Naive thymus-derived CD4-positive, alpha-beta T cell (primary cell): ENCODE results near the gene PEX5L. TPM values are rescaled to one million over a fixed set of nuclear protein-coding genes. Genes with fewer than 3 reads are reported as not detected.

Source experiments
- ATAC-seq: fragments of 150-1000 bp; cut with Tn5 transposase; 2 replicates; pipeline ENCODE4 v1.10.0; 2021; ENCODE audit warnings: mild to moderate bottlenecking, moderate library complexity
- CTCF ChIA-PET: fragments of 350-600 bp; sonication (Branson Sonifier 250); formaldehyde crosslinking; loops from one replicate; lab custom pipeline; 2021; ENCODE audit warnings: antibody characterized with exemption; lab: Charles Lee
- POLR2A ChIA-PET: fragments of 350-600 bp; sonication (Branson Sonifier 250); formaldehyde crosslinking; loops from one replicate; lab custom pipeline; 2021; ENCODE audit warnings: antibody characterized with exemption, inconsistent platforms; lab: Charles Lee
- DNase-seq, 9 donors: peaks; one replicate each; pipeline versions ENCODE4 v3.0.0 to v3.0.0-alpha.2; 2020 to 2022; ENCODE audit warnings: mixed read lengths in 1 of 9
- H3K27ac ChIP-seq: one replicate; pipeline ENCODE4 v1.7.0; 2013; ENCODE audit warnings: mild to moderate bottlenecking, low read depth, low read length, moderate library complexity
- H3K27me3 ChIP-seq, 2 donors: one replicate each; pipeline ENCODE4 v1.7.0; 2013; ENCODE audit warnings: low read length in 2 of 2, mild to moderate bottlenecking in 2 of 2, moderate library complexity in 2 of 2; ENCODE audit not compliant: control insufficient read depth in 2 of 2, insufficient read depth in 2 of 2
- H3K36me3 ChIP-seq, 3 experiments: 1 replicate in 2 of 3; 2 replicates in 1 of 3; pipeline ENCODE4 v1.7.0; 2013; ENCODE audit warnings: low read length in 3 of 3, mild to moderate bottlenecking in 3 of 3, moderate library complexity in 1 of 3; ENCODE audit not compliant: insufficient read depth in 3 of 3, control insufficient read depth in 2 of 3
- H3K4me1 ChIP-seq, 2 donors: one replicate each; pipeline ENCODE4 v1.7.0; 2013; ENCODE audit warnings: low read length in 2 of 2, mild to moderate bottlenecking in 2 of 2, moderate library complexity in 1 of 2; ENCODE audit not compliant: control insufficient read depth in 2 of 2, insufficient read depth in 2 of 2
- H3K4me3 ChIP-seq: 2 replicates; pipeline ENCODE4 v1.7.0; 2013; ENCODE audit warnings: mild to moderate bottlenecking, low read length
- H3K9me3 ChIP-seq, 3 experiments: 1 replicate in 2 of 3; 2 replicates in 1 of 3; pipeline ENCODE4 v1.7.0; 2013; ENCODE audit warnings: low read length in 3 of 3; ENCODE audit not compliant: control insufficient read depth in 2 of 3
- H3K27ac Mint-ChIP-seq, 9 donors: one replicate each; pipeline ENCODE4 v1.8.0; 2020 to 2022; ENCODE audit warnings: mixed read lengths in 9 of 9, mild to moderate bottlenecking in 8 of 9, moderate library complexity in 5 of 9, inconsistent platforms in 2 of 9
- H3K27me3 Mint-ChIP-seq, 5 donors: one replicate each; pipeline ENCODE4 v1.8.0; 2021 to 2022; ENCODE audit warnings: mixed read lengths in 5 of 5, mild to moderate bottlenecking in 1 of 5
- H3K36me3 Mint-ChIP-seq, 5 donors: one replicate each; pipeline ENCODE4 v1.8.0; 2020 to 2022; ENCODE audit warnings: mixed read lengths in 5 of 5, mild to moderate bottlenecking in 3 of 5, inconsistent platforms in 1 of 5
- H3K4me1 Mint-ChIP-seq, 7 donors: one replicate each; pipeline ENCODE4 v1.8.0; 2020 to 2022; ENCODE audit warnings: mixed read lengths in 7 of 7, mild to moderate bottlenecking in 3 of 7, inconsistent platforms in 1 of 7
- H3K4me3 Mint-ChIP-seq, 10 donors: one replicate each; pipeline ENCODE4 v1.8.0; 2020 to 2022; ENCODE audit warnings: mild to moderate bottlenecking in 10 of 10, mixed read lengths in 10 of 10, moderate library complexity in 6 of 10, inconsistent platforms in 2 of 10
- H3K9me3 Mint-ChIP-seq, 11 donors: one replicate each; pipeline ENCODE4 v1.8.0; 2020 to 2022; ENCODE audit warnings: mixed read lengths in 11 of 11, mild to moderate bottlenecking in 4 of 11, inconsistent platforms in 1 of 11, moderate library complexity in 1 of 11
- intact Hi-C, 2 donors: fragments of 100-400 bp; cut with micrococcal nuclease; formaldehyde crosslinking; loops; one replicate each; pipeline ENCODE4 v1.15.1; 2023
- polyA plus RNA-seq, 2 donors: library from polyadenylated mRNA; unstranded; fragments of 300-500 nt; fragmentation: Illumina TruSeq; gene quantifications; one replicate each; pipeline ENCODE4 v1.2.3, GENCODE V29; 2021
- total RNA-seq, 6 experiments: library from RNA in 5 of 6; stranded (reverse) in 5 of 6; gene quantifications; 1 replicate in 5 of 6; 2 replicates in 1 of 6; pipeline ENCODE4 v1.2.3 and lab custom pipeline; 2021 to 2026

The PEX5L gene
- total and polyA plus RNA-seq, 7 experiments from 2014 or later: 0.08 to 0.46 TPM; not detected in 5

GRCh38 chr3:179868715-179869114 is 168.0 kb downstream of the PEX5L start:
- Histone ChIP-seq H3K36me3 (no peaks in the 10 kb centered on the region), H3K4me3 (no peak overlapping the region), H3K4me1 (no peaks in the 10 kb centered on the region), H3K27me3 (no peaks in the 10 kb centered on the region), H3K27ac (no peak overlapping the region), H3K9me3 (no peaks in the 10 kb centered on the region)
- Mint-ChIP-seq H3K27ac (no peak overlapping the region), H3K36me3 (no peaks in the 10 kb centered on the region), H3K9me3 (peaks cover 0 to 3% (median 0%) of the 10 kb centered on the region in 11 donors), H3K4me3 (no peak overlapping the region), H3K27me3 (peaks cover 0 to 5% (median 0%) of the 10 kb centered on the region in 5 donors), H3K4me1 (no peaks in the 10 kb centered on the region)
- no peak for ATAC-seq
- POLR2A ChIA-PET: no interaction called here
- CTCF ChIA-PET: no interaction called here
- intact Hi-C loops: no loop called here
- no peak for DNase-seq

DNA sequence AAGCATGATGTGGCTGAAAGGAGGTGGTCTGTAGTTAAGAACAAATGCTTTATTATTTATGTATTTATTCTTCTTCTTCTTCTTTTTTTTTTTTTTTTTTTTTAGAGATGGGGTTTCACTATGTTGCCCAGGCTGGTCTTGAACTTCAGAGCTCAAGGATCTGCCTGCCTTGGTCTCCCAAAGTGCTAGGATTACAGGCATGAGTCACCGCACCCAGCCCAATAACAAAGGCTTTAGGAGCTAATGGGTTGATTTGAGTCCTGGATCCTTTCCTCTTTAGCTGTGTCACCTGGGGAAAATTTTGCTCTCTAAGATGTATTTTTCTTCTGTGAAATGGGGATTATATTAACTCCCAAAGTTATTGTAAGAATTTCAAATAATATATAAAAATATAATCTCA is 168.8 kb downstream of the PEX5L start:
- Mint-ChIP-seq H3K36me3 (no peaks in the 10 kb centered on the region), H3K9me3 (peaks cover 0 to 4% (median 0%) of the 10 kb centered on the region in 11 donors), H3K4me1 (no peaks in the 10 kb centered on the region), H3K4me3 (no peak overlapping the region), H3K27me3 (peaks cover 0 to 5% (median 0%) of the 10 kb centered on the region in 5 donors), H3K27ac (no peak overlapping the region)
- ChIA-PET CTCF (interaction anchor here (0.7 kb wide), 1 partner anchor 17 kb away, joined by 3 read pairs; no protein-coding TSS in a partner anchor), POLR2A (no interaction called here)
- H3K27ac ChIP-seq: no peak overlapping the region
- H3K36me3 ChIP-seq: no peaks in the 10 kb centered on the region
- intact Hi-C loops: no loop called here
- DNase-seq (no peak), ATAC-seq (no peak)
- no peaks in the 10 kb centered on the region for H3K4me1 ChIP-seq
- no peaks in the 10 kb centered on the region for H3K27me3 ChIP-seq
- H3K4me3 ChIP-seq: no peak overlapping the region
- no peaks in the 10 kb centered on the region for H3K9me3 ChIP-seq

DNA sequence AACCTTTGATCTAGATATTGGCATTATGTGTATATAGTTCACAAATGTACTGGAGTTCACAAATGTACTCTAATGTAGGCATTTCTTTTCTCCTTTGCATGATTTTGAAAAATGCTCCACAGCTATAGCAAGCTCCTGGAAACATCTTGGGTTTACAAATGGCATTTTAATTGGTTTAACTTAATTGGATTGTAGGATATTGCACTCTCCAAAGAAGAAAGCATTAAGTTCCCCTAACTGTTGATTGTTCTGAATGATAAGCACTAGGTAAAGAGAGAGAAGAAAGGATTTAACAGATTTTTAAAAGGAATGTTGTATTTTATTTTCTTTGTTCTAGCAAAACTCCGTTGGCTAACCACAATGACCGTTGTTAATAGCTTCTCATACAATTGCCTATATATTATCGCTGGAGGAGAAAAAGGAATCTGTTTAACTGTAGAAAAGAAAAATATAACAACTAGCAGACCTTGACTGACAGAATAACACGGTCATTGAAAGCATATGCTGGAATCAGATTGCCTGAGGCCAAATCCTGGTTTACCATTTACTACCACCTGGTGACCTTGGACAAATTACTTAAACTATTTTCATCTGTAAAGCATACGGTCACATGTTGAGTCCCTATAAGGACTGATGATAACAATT is 170.8 kb downstream of the PEX5L start:
- Histone ChIP-seq H3K27ac (no peak overlapping the region), H3K4me1 (no peaks in the 10 kb centered on the region), H3K9me3 (no peaks in the 10 kb centered on the region), H3K36me3 (no peaks in the 10 kb centered on the region), H3K4me3 (no peak overlapping the region), H3K27me3 (no peaks in the 10 kb centered on the region)
- Mint-ChIP-seq H3K27me3 (peaks cover 0 to 5% (median 0%) of the 10 kb centered on the region in 5 donors), H3K4me1 (no peaks in the 10 kb centered on the region), H3K27ac (no peak overlapping the region), H3K4me3 (no peak overlapping the region), H3K36me3 (no peaks in the 10 kb centered on the region), H3K9me3 (peaks cover 0 to 5% (median 0%) of the 10 kb centered on the region in 11 donors)
- CTCF ChIA-PET: no interaction called here
- no peak for DNase-seq
- POLR2A ChIA-PET: no interaction called here
- no peak for ATAC-seq
- intact Hi-C loops: no loop called here

DNA sequence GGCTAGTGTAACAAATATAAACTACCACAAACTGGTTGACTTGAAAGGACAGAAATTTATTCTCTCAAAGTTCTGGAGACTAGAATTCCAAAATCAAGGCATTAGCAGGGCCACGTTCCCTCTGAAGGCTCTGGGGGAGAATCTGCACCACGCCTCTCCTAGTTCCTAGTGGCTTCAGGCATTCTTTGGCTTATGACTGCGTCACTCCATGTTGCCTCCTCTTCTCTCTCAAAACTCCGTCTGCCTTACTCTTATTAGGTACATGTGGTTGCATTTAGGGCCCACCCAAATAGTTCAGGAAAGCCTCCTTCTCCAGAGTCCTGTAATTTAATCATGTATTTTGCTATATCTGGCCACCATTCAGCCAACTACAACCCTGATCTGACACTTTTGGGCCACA is 174.8 kb downstream of the PEX5L start:
- ChIA-PET CTCF (no interaction called here), POLR2A (no interaction called here)
- Mint-ChIP-seq H3K27me3 (peaks cover 0 to 4% (median 0%) of the 10 kb centered on the region in 5 donors), H3K4me3 (no peak overlapping the region), H3K27ac (no peak overlapping the region), H3K9me3 (peaks cover 0 to 5% (median 0%) of the 10 kb centered on the region in 11 donors), H3K36me3 (no peaks in the 10 kb centered on the region), H3K4me1 (peaks cover 0 to 1% (median 0%) of the 10 kb centered on the region in 7 donors)
- H3K4me1 ChIP-seq: no peaks in the 10 kb centered on the region
- no peaks in the 10 kb centered on the region for H3K27me3 ChIP-seq
- DNase-seq: no peak
- intact Hi-C loops: no loop called here
- no peak overlapping the region for H3K27ac ChIP-seq
- no peak for ATAC-seq
- H3K4me3 ChIP-seq: no peak overlapping the region
- H3K9me3 ChIP-seq: no peaks in the 10 kb centered on the region
- no peaks in the 10 kb centered on the region for H3K36me3 ChIP-seq

DNA sequence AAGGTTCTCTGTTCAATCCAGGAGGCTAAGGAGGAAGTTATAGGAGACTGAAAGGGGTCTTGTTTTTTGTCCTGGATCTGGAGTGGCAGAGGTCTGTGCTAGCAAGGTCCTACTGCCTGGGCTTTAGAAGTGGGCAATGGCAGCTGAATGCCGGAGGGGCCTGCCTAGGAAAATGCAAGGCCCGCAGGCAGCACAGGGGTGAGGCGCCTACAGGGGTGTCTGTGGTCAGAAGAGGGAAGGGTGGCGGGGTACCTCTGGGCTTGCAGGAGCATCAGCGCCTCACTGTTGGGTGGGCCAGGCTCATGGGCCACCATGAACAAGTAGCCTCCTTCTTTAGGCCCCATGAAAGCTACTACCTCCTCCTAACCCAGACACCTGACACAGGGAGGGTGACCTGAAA is 175.4 kb downstream of the PEX5L start:
- Mint-ChIP-seq H3K27me3 (peaks cover 0 to 4% (median 0%) of the 10 kb centered on the region in 5 donors), H3K27ac (no peak overlapping the region), H3K4me1 (peaks cover 0 to 1% (median 0%) of the 10 kb centered on the region in 7 donors), H3K4me3 (no peak overlapping the region), H3K36me3 (no peaks in the 10 kb centered on the region), H3K9me3 (peaks cover 0 to 5% (median 0%) of the 10 kb centered on the region in 11 donors)
- Histone ChIP-seq H3K36me3 (no peaks in the 10 kb centered on the region), H3K4me3 (no peak overlapping the region), H3K27ac (no peak overlapping the region), H3K9me3 (no peaks in the 10 kb centered on the region), H3K27me3 (no peaks in the 10 kb centered on the region), H3K4me1 (no peaks in the 10 kb centered on the region)
- no peak for DNase-seq
- ChIA-PET CTCF (no interaction called here), POLR2A (no interaction called here)
- ATAC-seq: no peak
- intact Hi-C loops: no loop called here

DNA sequence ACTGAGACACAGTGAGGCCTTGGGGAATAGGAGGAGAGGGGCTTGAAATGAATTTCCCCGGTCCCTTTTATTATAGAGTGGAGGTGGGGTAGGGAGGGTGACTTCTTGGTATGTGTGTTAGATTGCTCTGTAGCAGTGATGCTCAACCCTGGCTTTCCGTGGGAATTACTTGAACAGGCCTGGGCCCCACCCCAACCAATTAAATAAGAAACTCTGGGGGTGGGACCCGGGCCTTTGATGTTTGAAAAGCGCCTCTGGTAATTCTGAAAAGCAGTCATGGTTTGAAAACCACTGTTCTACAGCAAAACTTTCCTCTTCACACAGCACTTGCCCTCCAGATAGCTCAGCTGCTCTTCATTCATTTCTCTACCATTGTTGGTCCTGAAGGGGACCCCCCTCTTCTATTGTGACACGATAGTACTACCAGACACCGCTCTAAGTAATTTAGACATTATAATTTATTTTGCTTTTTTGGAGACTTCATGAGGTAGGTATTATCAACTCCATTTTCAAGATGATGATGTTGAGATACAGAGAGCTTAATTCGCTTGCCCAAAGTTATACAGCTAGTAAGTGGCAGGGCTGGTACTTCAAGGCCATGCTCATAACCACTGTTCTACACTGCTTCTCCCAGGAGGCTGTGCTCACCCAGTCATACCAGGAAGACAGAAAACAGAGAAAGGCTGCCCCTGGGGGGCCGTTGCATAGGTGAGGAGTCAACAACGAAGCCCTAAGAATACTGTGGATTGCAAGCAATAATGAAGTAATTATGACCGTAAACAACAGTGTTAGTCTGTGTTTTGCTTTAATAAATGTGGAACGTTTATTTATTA is 176.2 kb downstream of the PEX5L start:
- no peak for DNase-seq
- peaks cover 0 to 5% (median 0%) of the 10 kb centered on the region in 11 donors for H3K9me3 Mint-ChIP-seq
- CTCF ChIA-PET: interaction anchor here (0.7 kb wide), 1 partner anchor 61 kb away, joined by 3 read pairs; no protein-coding TSS in a partner anchor
- no peaks in the 10 kb centered on the region for H3K9me3 ChIP-seq
- intact Hi-C loops: no loop called here
- no peak overlapping the region for H3K27ac Mint-ChIP-seq
- H3K4me3 Mint-ChIP-seq: no peak overlapping the region
- H3K4me3 ChIP-seq: no peak overlapping the region
- H3K36me3 Mint-ChIP-seq: no peaks in the 10 kb centered on the region
- H3K4me1 Mint-ChIP-seq: peaks cover 0 to 1% (median 0%) of the 10 kb centered on the region in 7 donors
- H3K27me3 ChIP-seq: no peaks in the 10 kb centered on the region
- peaks cover 0 to 4% (median 0%) of the 10 kb centered on the region in 5 donors for H3K27me3 Mint-ChIP-seq
- no peak for ATAC-seq
- POLR2A ChIA-PET: no interaction called here
- no peak overlapping the region for H3K27ac ChIP-seq
- H3K36me3 ChIP-seq: no peaks in the 10 kb centered on the region
- H3K4me1 ChIP-seq: no peaks in the 10 kb centered on the region
